Smooth muscle cell of the brain vasculature (primary cell): Measurements from ENCODE around the gene FAM174C.

Source experiments
- DNase-seq: peaks from one replicate; pipeline ENCODE4 v3.0.0-alpha.2; 2012; ENCODE audit warnings: low read depth, low spot score

Gene FAM174C

DNA sequence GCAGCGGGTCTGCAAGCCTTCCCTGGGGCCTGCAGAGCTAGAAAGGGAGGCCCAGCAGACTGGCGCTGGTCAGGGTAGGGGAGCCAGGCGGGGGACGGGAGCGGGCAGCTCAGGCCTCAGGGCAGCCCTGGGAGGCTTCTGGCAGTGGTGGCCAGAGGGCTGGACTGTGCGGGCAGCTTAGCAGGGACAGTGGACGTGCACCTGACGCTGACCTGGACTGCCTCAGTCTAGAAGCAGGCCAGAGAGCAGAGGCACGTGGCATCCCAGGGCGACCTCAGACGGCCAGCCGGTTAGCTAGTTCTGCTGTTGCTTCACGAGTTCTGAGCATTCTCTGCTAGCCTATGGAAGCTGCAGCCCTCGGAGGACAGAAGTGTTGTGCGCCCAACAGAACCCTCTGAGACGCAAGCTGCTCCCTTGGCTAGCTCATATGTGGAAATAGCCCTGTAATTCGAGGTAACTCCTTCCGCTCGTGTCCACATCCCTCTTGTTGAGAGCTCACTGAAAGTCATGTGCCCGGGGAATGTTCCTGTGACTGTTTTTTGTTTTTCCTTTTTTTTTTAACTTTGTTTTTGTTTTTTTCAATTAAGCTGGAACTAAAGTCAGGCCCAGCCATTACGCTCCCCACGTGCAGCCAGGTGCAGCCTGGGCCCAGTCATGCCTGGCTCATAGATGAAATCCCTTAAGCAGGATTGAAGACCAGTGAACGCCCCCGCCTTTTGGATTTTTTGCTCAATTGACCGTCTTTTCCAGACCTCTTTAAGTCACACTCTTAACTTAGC lies 1.9 kb upstream of the FAM174C start:
- no peak for DNase-seq

DNA sequence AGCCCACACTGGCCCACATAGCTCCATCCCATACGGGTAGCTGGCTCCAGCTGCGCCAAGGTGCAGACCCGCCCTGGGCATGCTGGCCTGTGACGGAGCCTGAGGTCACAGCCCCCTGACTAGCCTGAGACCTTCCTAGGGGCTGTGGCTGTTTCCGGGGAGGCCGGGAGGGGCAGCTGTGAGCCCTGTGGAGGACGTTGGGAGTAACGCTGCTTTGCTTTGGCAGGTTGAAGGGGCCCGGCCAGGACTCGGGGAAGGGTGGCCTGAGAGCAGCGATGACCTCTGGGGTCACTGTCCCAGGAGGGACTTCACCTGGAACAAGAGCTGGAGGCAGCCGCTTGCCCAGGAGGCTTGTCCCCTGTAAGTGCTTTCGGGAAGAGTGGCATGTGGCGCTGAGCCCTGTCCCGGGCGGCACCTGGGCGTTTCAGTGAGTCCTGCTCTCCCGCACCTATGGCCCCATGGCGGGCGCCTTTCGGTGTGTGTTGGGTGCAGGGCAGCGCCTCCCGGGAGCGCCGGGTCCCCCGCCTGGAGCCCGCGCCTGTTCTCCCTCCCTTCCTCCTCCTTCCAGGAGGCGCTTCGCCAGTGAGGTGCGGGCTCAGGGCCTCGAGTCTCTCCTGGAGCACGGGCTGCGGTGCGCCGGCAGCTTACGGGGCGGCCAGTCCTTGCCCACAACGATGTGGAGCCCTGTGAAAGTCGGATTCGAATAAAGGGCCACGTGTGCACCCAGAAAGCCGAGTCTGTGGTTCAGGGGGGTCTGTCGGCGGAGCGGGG lies 1.1 kb upstream of the FAM174C start:
- no peak for DNase-seq

DNA sequence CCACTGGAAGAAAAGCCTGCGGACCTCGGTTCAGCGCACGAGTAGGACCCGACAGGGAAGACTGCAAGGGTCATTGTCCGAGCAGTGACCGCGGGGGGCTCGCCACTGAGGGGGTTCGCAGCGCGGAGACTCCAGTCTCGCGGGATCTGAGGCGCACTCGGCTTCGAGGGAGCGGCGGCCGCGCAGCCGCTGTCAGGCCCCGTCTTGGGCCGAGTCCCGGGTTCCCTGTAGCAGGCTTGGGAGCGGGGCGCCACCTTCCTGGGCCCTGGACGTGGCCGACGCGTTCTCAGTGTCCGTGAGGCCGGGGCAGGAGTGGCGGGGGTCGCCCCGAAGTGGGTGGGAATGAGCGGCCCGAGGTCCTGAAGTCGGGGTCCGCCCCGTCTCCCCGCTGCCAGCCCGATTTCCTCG lies 474 bp upstream of the FAM174C start:
- DNase-seq = no peak

DNA sequence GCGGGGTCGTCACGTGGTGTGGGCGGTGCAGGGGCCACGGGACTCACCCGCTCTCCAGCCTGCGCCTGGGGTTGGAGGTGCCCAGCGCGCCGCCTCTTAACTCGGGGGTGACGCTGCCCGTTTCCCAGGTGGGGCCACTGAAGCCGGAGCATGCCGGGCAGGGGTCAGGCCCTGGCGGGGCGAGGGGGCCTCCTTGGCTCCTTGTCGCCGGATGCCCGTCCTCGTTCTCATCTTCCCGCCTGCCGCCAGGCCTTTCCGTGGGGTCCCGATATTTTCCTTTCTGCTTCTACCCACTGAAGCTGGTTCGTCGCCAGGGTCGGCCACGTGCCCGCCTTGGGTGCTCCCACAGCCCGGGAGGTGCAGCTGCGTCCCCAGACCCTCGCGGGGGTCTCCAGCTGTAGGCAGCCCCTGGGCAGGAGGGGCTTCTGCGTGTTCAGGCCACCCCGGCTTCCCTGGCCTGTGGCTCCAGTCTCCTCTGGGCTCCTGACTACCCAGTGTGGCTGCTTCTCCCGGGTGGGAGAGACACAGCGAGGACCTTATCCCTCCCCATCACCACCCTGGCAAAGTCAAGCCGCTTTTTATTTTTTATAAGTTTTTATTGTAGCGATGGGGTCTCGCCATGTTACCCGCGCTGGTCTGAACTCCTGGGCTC lies 772 bp downstream of the FAM174C start:
- no peak for DNase-seq

DNA sequence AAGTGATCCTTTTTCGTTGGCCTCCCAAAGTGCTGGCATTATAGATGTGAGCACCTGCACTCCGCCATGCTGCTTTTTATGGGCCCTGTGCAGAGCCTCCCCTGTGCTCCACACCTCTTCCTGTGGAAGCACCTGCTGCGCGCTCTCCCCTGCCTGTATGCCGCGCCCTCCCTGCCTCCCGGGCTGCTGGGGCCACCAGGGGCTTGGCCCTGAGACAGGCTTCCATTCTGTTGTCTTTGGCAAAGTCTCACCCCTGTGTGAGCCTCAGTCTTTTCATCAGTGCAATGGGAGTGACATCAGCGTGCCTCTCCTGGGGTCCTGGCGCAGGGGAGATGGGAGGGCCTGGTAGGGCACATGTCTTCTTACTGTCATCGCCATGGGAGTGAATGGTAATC lies 1.3 kb downstream of the FAM174C start:
- no peak for DNase-seq

DNA sequence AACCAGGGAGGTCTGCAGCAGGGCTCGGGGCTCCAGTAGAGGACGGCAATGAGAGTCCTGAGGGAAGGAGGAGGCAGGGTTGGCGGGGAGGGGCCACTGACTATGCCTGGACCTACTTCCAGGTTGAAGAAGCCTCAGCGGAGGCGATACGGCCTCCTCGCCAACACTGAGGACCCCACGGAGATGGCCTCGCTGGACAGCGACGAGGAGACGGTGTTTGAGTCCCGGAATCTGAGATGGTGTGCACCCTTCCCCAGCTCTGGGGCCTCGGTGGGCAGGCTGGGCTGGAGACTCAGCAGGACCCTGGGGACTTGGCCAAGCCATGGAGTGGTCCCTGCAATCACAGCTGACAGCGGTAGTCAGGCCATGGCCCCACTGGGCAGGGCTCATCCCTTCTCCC lies 1.7 kb downstream of the FAM174C start:
- no peak for DNase-seq

DNA sequence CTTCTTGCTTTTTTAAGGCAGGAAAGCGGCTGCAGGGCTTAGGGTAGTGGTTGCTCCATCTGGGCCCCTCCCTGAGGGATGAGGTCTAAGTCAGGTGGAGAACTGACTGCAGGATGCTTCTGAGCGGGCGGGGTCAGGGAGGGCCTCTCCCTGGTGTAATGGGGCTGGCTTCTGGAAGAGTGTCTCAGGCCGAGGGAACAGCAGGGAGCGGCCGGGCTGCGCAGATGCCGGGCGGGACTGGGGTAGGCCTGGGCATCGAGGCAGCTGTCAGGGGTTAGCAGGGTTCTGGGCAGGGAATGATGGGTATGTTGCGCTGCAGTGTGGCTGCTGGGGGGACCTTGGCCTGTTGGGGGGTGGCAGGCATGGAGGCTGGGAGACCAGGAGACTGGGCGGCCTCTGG lies 2.7 kb downstream of the FAM174C start:
- DNase-seq = no peak

DNA sequence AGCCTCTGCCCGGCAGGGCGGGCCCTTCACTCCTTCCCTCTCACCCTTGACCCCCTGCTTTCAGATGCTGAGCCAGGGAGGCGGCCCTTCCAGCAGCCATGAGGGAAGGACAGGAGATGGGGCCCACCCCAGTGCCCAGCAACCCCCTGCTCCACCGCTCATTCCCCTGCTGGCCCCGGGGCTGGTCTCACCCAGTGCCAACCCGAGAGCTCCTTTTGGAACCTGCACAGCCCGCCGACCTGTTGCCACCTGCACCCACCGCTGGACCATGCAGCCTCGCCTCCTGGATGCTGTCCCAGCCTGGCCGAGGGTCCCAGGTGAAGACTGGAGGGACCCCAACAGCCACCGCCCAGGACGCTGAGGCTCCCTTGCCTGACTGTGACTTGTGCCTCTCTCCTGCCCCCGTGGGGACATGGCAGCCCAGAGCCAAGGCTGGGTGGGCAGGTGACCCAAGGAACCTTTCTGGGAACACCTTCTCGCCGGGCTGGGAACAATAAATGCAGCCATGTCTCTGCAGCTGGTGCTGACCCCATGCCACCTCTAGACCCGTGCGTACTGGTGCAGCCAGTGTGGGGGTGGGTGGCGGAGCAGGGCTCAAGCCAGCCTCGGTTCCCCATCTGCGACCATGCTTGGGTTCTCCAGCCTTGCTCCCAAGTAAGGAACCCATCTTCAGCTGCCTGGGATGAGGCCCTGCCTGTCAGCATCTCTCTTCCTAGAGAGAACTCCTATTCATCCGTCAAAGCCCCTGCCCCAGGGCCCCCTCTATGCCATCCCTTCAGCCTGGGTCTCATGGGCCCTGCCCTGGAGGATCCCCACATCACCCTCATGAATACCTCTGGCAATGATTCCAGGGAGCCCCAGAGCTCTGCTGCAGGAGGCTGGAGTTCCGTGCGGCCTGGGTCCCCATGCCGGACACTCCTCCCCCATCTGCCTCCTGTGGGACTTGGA lies 3.7 kb downstream of the FAM174C start:
- no peak for DNase-seq

DNA sequence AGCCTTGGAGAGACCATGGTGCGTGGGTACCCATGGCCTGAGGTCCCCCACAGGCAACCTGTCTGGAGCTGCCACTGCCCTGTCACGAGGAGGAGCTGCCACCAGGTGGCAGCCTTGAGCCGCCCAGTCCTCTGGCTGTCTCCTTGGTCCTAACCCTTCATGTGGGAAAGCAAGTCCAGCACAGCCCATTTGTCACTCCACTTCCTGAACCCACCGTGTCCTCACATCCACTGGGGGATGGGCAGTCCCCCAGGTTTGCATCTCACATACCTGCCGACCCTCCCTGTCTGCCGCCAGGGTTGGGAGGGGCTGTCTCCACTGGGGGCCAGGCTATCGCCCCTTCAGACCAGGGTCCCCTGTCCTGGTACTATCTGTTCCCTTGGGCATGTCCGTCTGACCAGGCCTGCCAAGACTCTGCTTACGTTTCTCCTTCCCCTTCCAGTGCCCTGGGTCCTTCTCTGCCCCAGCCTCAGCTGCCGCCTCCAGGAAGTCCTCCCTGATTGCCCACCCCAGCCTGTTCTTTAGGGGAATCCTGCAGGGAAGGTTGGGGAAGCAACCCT lies 4.5 kb downstream of the FAM174C start:
- DNase-seq = no peak

DNA sequence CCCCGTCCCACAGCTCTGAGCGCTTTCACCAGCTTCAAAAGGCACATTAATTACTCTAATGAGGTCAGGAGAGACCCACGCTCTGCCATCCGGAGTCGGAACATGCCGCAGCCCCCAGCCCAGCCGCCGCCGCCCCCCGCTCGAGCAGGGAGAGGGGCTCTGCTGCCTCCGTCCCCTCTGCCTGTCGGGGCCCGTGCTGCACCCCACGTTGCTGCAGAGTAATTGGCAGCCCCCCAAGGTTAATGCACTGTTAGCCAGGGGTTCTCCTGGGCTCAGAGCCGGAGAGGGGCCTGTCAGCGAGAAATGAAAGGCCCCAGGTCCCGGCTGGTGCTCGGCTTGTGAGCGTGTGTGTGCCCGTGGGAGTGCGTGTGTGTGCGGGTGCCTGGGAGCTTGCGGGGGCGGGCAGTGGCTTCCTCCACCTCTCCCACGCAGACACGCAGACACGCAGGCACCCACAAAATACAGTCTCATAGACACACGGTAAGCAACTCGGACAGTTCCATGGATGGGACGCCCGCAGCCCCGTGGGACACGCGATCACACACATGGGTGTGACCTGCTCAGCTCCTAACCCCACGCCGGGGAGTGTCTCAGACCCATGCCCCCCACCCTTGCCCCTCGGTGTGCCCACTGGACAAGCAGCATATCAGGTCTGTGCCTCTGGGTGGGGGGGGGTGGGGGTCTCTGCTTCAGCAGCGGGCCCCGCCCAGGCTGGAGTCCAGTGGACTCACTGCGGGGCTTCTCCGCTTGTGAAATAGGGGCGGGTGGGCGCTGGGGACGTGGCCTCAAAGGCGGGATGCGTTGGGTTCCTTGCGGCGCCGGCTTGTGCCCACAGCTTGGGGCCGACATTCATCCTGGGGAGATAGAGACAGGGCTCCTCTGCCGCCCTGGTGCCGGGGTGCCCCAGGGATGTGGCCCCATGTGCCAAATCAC lies 5.6 kb downstream of the FAM174C start:
- no peak for DNase-seq

DNA sequence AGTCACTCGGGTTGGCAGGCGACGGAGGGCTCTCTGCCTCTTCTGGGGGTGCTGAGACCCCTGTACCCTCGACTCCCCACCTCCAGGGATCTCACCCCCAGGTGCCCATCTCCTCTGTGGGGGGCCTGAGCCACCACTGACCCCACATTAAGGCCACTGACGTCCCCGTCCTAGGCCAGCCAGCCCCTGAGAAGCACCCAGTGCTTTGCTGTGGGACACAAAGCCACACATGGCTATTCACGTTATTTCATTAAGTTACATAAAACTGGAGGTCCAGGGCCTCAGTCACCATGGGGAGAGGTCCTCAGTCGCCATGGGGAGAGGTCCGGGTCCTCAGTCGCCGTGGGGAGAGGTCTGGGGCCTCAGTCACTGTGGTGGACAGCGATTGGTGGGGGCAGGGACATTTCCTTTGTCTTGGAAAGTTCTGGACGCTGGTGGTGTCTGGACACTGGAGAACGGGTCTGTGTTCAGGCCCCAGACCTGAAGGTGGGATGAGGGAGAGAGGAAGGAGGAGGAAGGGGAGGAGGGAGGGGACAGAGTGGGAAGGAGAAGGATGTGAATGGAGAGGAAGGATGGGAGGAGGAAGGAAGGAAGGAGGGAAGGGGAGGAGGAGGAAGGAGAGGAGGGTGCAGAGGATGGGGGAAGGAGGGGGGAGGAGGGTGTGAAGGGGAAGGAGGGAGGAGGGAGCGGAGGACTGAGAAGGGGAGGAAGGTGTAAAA lies 6.4 kb downstream of the FAM174C start:
- DNase-seq = no peak

DNA sequence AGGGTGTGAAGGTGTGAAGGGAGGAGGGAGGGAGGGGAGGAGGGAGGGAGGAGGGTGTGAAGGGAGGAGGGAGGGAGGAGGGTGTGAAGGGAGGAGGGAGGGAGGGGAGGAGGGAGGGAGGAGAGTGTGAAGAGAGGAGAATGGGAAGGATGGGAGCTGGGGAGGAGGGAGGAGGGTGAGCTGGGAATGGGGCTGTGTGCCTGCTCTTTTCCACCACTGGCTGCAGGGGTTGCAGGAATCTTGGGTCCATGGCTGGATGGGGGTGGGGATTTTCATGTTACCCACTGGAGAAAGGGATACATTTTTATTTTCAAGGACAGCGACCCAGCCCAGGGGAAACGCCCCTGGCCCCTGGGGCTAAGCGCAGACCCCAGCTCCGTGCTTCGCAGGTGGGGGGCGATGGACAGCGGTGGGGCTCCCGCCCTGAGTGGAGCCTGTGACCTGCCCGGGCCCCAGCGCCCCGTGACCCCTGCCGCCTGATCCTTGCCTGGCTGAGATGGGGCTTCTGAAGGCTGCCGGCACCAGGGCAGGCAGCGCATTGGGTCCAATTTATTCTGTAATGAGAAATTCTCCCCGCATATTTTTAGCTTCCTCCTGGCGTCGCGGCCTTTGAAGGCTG lies 7.4 kb downstream of the FAM174C start:
- no peak for DNase-seq

DNA sequence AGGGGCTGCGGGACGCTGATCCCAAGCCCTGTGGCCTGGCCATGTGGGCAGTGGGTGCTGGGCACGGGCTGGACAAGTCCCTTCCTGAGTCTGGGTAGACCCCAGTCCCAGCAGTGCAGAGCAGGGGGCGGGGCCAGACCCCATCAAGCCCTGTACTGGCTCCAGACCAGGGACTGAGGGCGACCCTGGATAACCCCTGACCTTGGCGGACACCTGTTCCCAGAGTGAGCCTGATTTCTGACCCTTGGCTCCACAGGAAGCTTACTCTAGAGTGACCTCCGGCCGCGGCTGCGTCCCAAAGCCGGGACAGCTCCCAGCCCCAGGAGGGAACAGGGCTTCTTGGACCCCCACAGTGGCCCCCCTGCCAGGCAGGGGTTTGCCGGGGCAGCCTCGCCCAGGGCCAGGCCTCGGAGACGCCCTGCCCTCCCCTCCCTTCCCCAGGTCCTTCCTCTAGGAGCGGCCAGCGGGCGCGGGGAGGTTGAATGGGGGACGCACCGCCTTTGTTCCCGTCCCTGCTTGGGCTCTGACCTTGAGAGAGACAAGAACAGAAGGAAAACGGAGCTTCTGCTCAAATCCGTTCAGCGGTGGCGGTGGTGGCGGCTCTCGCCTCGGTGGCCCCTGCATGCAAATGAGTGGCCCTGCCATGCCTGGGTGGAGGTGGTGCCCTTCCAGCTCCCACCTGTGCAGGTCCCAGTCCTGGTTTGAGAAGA lies 8.0 kb downstream of the FAM174C start:
- no peak for DNase-seq

DNA sequence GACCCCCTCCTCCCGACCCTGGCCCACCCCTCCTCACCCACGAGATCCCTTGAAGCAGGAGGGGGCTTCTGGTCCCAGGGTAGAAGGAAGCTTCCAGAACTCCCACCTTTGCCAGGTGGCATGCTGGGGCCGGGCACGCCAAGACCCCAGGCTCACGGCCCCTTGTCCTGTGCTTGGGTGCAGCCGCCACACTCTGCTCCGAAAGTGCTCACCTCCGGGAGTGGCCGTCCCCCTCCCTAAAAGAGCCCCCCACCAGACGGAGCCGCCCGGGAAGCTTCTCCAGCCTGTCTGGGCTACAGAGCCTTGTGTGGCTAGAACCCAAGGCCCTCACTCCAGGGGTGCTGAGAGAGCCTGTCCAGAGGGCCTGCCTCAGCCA lies 8.6 kb downstream of the FAM174C start:
- no peak for DNase-seq

DNA sequence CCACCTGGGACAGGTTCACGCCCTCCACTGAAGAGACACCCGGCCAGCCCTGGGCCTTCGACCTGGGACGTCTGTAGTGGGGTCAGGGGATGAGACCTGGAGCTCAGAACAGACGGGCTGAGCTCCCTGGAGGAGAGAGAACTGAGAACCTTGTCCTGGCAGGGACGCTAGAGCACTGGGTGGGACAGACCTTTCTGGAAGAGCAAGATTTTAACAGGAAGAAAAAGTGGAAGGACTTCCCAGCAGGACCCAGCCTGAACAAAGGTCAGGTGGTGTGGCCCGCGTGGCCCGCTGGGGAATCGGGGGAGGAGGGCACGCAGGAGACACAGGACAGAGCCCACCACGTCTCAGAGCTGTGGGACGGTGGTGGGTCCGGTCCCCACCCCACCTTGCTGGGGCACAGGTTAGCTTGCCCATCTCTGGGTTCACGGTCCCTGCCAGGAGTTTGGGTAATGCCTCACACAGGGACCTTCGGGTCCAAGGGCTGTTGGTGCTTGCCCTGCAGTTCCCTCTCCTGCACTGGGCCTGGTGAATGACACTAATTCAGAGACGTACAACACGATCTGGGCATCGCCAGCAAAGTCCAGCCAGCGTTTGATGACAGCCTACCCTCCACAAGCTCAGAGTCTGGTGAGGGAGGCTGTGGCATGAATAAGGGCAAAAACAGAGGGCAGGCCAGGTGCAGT lies 9.1 kb downstream of the FAM174C start:
- DNase-seq = no peak

DNA sequence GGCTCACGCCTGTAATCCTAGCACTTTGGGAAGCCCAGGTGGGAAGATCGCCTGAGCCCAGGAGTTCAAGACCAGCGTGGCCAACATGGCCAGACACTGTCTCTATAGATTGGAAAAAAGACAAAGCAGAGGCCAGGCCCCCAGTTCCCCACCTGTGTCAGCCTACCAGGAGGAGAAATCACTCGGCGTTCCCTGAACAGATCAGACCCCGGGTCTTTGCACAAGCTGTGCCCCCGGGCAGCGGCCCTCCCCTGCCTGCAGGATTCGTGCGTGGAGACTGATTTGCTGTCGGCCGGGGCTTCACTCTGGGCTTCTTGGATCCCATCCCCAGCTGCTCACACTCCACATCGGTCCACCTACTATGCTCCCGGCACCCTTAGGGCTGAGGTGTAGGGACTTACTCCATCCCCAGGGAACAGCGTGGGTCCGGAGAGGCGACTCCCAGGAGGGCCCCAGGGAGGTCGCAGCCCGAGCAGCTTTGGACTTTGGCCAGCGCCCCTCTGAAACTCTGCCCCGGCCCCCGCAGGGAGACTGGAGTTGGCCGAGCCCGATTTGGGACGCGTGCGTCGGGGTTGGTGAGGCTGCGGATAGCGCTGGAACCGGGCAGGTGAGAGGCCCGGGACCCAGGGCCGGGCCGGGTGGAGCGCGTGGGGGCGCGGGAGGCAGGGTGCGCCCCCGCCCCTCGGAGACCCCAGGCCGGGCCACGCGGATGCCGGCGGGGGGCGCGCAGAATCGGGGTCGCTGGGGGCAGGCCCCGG lies 9.8 kb downstream of the FAM174C start:
- no peak for DNase-seq

DNA sequence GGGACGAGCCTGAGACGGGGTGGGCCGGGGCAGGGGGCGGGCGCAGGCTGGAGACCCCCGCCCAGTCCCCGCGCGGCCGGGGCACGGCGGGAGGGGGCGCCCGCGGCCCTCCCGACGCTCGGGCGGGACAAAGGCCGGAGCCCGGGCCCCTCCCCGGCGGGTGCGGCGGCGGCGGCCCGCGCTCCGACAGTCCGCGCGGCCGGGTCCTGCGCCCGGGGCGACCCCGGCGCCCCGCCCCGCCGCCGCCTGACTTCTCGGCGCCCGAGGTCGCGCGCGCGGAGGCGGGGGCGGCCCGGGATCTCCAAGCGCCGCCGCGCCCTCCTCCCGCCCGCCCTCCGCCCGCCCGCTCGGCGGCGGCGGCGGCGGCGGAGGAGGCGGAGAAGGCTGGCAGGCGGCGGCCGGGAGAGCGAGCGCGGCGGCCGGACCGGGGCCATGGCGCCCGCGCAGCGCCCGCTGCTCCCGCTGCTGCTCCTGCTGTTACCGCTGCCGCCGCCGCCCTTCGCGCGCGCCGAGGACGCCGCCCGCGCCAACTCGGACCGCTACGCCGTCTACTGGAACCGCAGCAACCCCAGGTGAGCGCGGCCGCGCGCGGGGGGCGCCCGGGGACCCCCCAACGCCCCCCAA lies 10.5 kb downstream of the FAM174C start, which contains the start of gene EFNA2:
TSS of gene EFNA2 (plus strand) at position 137 of the 624 bp plus-strand sequence. CDS start at position 433, 296 bp downstream.
- no peak for DNase-seq
